ENCODE results near the gene SDSL.

Gene SDSL

DNA sequence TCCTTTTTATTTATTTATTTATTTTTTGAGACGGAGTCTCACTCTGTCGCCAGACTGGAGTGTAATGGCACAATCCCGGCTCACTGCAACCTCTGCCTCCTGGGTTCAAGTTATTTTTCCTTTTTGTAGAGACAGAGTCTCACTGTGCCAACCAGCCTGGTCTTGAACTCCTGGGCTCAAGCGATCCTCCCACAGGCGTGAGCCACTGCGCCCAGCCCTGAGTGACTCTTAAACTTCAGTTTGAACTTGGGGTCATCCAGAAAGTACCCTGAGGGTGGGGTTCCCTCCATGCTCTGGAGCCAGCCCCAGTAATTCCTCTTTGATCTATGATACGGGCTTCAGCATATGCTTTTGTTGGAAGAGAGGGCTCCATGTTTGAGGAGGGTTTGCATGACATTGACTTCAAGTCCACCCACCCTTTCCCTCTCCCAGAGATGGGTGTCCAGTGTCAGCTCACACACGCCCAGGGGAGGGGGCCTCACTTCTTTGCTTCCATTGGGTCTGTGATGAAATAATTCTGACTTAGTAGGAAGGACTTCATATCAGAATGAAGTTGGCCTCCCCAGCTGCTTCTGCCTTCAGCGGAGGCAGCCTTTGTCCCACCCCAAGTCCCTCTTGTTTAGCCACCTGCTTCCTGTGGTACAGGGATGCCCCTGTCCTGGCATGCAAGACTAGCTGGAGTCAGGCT lies 30.4 kb upstream of the SDSL start:
- TF ChIP-seq, protein P1, sequence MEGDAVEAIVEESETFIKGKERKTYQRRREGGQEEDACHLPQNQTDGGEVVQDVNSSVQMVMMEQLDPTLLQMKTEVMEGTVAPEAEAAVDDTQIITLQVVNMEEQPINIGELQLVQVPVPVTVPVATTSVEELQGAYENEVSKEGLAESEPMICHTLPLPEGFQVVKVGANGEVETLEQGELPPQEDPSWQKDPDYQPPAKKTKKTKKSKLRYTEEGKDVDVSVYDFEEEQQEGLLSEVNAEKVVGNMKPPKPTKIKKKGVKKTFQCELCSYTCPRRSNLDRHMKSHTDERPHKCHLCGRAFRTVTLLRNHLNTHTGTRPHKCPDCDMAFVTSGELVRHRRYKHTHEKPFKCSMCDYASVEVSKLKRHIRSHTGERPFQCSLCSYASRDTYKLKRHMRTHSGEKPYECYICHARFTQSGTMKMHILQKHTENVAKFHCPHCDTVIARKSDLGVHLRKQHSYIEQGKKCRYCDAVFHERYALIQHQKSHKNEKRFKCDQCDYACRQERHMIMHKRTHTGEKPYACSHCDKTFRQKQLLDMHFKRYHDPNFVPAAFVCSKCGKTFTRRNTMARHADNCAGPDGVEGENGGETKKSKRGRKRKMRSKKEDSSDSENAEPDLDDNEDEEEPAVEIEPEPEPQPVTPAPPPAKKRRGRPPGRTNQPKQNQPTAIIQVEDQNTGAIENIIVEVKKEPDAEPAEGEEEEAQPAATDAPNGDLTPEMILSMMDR (conservative IDR thresholded peaks at IDR 0.05) = no peak
- H3K27ac ChIP-seq = no peak overlapping the region

DNA sequence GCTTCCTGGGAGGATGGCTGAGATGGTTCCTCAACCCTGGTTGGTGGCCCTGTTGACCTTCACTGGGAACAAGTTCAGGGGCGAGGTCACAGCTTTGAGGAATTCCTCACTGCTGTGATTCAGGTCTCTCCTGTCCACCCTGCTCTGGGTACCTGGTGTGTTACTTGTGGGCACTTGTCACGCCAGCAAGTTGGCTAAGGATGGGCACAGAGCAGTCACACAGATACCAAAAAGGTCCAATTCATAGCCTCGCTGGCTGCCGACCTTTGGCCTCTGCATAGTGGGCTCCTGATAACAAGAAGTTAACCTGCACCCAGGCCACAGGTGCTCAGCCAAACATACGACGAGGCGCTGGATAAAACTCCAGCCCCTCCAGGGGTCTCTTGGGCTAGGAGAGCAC lies 29.7 kb upstream of the SDSL start:
- TF ChIP-seq, protein P1 (conservative IDR thresholded peaks at IDR 0.05) = no peak

DNA sequence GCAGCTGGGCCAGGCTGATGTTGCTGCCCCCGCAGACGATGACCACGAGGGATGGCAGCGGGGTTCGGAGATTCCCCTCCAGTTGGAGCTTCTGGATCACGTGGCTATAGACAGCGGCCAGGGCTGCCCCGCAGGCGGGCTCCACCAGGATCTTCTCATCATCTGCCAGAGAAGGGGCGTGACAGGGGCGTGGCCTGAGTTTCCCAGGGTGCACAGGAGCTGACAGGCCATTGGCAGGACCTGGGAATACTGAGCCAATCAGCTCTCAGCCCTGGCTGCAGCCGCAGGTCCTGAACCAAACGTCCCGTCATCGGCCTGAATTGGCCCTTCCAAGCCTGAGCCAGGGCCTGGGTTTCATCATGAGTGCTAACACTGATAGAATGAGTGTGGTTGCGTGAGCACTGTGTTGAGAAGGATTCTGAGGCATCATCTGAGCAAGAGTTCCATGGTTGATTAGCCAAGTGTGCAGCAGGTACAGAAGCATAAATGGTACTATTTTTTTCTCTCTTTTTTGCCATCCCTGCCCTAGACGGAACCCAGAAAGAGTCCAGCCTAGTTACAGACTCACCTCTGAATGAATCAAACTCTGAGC lies 29.1 kb upstream of the SDSL start:
- TF ChIP-seq, protein P1 (conservative IDR thresholded peaks at IDR 0.05) = no peak
- H3K27ac ChIP-seq = no peak overlapping the region

More for the DNA sequence above, 29.7 kb upstream of the SDSL start:
- no peak overlapping the region for H3K27ac ChIP-seq

DNA sequence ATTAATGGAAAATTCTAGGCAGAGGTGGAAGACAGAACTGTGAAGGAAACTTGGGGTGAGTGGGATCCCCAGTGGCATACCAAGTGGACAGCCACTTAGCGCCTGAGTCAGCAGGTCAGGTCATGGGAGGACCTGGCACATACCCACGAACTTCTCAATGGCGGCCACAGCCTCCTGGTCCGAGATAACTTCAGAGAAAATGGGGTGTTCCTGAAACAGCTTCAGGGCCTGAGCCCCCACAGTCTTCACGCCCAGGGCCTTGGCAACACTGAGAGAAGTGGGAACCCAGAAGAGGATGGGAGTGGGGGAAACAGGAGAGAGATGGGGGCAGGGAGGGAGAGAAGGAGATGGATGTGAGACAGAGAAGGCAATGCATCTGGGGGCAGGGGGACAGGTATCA lies 28.4 kb upstream of the SDSL start:
- TF ChIP-seq, protein P1 (conservative IDR thresholded peaks at IDR 0.05) = no peak
- H3K27ac ChIP-seq = no peak overlapping the region

DNA sequence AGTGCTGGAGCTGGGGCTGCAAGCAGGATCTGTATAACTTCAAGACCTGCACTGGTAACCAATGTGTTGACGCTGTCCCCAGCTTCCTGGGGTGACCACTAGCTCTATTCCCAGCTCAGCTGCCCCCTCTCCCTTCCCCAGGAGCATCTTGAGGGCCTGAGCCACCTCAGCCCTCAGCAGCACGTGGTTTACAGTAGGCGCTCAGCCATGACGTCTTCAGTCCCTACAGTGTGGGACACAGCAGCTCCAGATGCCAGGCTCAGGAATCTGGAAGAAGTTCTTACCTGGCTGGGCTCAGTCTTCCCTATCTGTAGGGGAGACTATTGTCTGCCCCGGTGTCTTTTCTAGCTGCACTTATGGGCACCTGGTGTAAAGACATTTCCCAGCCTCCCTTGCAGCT lies 27.1 kb upstream of the SDSL start:
- H3K27ac ChIP-seq = no peak overlapping the region
- TF ChIP-seq, protein P1 (conservative IDR thresholded peaks at IDR 0.05) = no peak

DNA sequence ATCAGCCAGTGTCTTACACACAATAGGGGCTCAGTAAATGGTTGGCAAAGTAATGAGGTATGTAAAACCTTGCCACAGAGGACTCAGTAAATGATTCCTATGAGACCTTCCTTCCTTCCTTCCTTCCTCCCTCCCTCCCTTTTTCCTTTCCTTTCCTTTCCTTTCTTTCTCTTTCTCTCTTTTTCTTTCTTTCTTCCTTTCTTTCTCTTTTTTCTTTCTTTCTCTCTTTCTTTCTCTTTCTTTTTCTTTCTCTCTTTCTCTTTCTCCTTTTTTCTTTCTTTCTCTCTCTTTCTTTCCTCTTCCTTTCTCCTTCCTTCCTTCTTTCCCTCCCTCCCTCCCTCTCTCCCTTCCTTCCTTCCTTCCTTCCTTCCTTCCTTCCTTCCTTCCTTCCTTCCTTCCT lies 26.0 kb upstream of the SDSL start:
- H3K27ac ChIP-seq = no peak overlapping the region
- TF ChIP-seq, protein P1 (conservative IDR thresholded peaks at IDR 0.05) = no peak

DNA sequence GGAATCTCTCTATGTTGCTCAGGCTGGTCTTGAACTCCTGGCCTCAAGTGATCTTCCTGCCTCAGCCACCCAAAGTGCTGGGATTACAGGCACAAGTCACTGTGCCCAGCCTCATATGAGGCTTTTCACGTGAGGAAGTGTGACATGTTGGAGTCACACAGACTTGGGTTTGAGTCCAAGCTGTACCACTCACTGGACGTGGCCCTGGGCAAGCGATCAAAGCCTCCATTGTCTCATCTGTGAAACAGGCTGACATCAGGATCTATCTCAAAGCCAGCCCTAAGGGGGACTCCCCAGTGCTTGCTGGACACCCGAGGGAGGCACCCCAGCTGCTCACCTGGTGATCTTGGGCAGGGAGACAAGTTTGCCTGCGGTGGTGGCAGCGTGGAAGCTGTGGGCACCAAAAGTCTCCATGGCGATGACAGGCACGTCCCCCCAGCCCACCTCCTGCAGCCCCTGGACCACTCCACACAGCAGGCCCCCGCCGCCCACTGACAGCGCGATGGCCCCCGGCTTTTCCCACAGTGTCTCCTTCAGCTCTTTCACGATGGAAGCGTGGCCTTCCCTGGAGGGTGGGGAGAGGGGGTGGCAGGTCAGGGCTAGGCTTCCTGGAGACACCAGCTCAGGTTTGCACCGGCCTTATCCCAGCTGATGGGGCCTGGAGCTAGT lies 25.2 kb upstream of the SDSL start:
- TF ChIP-seq, protein P1 (conservative IDR thresholded peaks at IDR 0.05) = no peak
- H3K27ac ChIP-seq = no peak overlapping the region

All from VCaP (cell line).